ENCODE data around the gene BRD3.

- no peak for TF ChIP-seq CTCF (conservative IDR thresholded peaks at IDR 0.05; ENCODE audit: low read length)
- TF ChIP-seq EZH2phosphoT487 (IDR thresholded peaks at IDR 0.05; ENCODE audit: borderline replicate concordance): no peak
Measured at GRCh38 chr9:133999851-134000265, 68.0 kb downstream of the BRD3 start.
